ENCODE data around the gene POLR3C. TPM values are rescaled to one million over a fixed set of nuclear protein-coding genes. Genes with fewer than 3 reads are reported as not detected.
A peak's percentile ranks its signal among the peaks of the same experiment; 100 is the strongest.

POLR3C gene
- total and polyA plus RNA-seq, 2 of the 13 experiments (the other 11 are each of a cell fraction or from before 2014, with no cell fraction given): 15.5 to 24.3 TPM

DNA sequence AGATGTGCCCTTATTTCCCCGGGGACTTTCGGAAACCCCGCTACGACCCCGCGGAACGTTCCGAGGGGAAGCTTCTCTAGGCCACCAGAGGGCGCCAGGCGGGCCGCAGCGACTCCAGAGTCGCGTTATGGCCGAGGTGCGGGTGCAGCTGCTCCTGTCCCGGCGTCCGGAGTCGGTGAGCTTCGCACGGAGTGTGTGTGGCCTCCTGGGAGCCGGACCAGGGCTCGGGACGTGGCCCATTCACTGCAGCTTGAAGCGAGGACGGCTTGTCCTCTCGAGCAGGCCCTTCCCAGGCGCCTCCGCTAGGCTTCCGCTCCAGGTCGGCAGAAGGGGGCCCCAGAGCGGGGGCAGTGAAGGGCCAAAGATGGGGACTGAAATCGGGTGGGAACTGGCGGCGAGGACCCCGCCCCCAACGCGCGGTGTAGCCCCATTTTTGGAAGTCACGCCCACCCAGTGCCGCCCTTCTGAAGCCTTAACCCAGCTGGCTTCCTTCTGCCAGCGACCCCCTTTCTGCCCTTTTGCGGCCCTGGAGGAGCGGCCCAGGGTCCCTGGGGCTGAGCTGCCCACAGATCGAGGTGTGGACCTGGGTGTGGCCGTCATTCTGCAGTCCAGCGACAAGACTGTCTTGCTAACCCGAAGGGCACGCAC lies 21.6 kb downstream of the POLR3C start, which contains the start of gene NUDT17 (continued):
- TF ChIP-seq CTCF (CRISPR knock-in tag; IDR thresholded peaks at IDR 0.05) (peak; percentile 94), NFAT5 (CRISPR knock-in tag; IDR thresholded peaks at IDR 0.05) (peak; percentile 73; the same call in 1 of the 2 replicates), ZNF570 (CRISPR knock-in tag; IDR thresholded peaks at IDR 0.05; ENCODE audit: borderline replicate concordance) (no peak), RFX5 (IDR thresholded peaks at IDR 0.05; ENCODE audit: low read depth, low read length) (no peak), MLLT10 (CRISPR knock-in tag; IDR thresholded peaks at IDR 0.05) (no peak), MAFG (CRISPR knock-in tag; IDR thresholded peaks at IDR 0.05) (no peak), MED1 (CRISPR knock-in tag; IDR thresholded peaks at IDR 0.05) (no peak), ZFP1 (CRISPR knock-in tag; IDR thresholded peaks at IDR 0.05) (0 out of 2 replicates have a peak, but pooled peaks have one; percentile 35), MIXL1 (CRISPR knock-in tag; IDR thresholded peaks at IDR 0.05) (no peak), SKI (IDR thresholded peaks at IDR 0.05; ENCODE audit: partially characterized antibody) (no peak), ZNF331 (CRISPR knock-in tag; IDR thresholded peaks at IDR 0.05) (peak; percentile 70; the same call in 1 of the 2 replicates), SNRNP70 (IDR thresholded peaks at IDR 0.05; ENCODE audit: low read depth, low read length) (no peak), JUN (CRISPR knock-in tag; IDR thresholded peaks at IDR 0.05) (no peak), TAF1 (CRISPR knock-in tag; IDR thresholded peaks at IDR 0.05) (peak; percentile 54), JDP2 (CRISPR knock-in tag; IDR thresholded peaks at IDR 0.05; ENCODE audit: borderline replicate concordance) (no peak)
- TF ChIP-seq, protein P1, sequence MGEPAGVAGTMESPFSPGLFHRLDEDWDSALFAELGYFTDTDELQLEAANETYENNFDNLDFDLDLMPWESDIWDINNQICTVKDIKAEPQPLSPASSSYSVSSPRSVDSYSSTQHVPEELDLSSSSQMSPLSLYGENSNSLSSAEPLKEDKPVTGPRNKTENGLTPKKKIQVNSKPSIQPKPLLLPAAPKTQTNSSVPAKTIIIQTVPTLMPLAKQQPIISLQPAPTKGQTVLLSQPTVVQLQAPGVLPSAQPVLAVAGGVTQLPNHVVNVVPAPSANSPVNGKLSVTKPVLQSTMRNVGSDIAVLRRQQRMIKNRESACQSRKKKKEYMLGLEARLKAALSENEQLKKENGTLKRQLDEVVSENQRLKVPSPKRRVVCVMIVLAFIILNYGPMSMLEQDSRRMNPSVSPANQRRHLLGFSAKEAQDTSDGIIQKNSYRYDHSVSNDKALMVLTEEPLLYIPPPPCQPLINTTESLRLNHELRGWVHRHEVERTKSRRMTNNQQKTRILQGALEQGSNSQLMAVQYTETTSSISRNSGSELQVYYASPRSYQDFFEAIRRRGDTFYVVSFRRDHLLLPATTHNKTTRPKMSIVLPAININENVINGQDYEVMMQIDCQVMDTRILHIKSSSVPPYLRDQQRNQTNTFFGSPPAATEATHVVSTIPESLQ (CRISPR knock-in tag; conservative IDR thresholded peaks at IDR 0.05): no peak
- TF ChIP-seq, protein P2, sequence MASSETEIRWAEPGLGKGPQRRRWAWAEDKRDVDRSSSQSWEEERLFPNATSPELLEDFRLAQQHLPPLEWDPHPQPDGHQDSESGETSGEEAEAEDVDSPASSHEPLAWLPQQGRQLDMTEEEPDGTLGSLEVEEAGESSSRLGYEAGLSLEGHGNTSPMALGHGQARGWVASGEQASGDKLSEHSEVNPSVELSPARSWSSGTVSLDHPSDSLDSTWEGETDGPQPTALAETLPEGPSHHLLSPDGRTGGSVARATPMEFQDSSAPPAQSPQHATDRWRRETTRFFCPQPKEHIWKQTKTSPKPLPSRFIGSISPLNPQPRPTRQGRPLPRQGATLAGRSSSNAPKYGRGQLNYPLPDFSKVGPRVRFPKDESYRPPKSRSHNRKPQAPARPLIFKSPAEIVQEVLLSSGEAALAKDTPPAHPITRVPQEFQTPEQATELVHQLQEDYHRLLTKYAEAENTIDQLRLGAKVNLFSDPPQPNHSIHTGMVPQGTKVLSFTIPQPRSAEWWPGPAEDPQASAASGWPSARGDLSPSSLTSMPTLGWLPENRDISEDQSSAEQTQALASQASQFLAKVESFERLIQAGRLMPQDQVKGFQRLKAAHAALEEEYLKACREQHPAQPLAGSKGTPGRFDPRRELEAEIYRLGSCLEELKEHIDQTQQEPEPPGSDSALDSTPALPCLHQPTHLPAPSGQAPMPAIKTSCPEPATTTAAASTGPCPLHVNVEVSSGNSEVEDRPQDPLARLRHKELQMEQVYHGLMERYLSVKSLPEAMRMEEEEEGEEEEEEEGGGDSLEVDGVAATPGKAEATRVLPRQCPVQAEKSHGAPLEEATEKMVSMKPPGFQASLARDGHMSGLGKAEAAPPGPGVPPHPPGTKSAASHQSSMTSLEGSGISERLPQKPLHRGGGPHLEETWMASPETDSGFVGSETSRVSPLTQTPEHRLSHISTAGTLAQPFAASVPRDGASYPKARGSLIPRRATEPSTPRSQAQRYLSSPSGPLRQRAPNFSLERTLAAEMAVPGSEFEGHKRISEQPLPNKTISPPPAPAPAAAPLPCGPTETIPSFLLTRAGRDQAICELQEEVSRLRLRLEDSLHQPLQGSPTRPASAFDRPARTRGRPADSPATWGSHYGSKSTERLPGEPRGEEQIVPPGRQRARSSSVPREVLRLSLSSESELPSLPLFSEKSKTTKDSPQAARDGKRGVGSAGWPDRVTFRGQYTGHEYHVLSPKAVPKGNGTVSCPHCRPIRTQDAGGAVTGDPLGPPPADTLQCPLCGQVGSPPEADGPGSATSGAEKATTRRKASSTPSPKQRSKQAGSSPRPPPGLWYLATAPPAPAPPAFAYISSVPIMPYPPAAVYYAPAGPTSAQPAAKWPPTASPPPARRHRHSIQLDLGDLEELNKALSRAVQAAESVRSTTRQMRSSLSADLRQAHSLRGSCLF (CRISPR knock-in tag; IDR thresholded peaks at IDR 0.05; ENCODE audit: borderline replicate concordance): no peak
